DLD1 (cell line): ENCODE data around the gene LSM7.

Experiments used
- in situ Hi-C: cut with HindIII; loops from 2 replicates; pipeline ENCODE4 v1.10.0; 2017; ENCODE audit warnings: low sequenced_read_pairs

The LSM7 gene

DNA sequence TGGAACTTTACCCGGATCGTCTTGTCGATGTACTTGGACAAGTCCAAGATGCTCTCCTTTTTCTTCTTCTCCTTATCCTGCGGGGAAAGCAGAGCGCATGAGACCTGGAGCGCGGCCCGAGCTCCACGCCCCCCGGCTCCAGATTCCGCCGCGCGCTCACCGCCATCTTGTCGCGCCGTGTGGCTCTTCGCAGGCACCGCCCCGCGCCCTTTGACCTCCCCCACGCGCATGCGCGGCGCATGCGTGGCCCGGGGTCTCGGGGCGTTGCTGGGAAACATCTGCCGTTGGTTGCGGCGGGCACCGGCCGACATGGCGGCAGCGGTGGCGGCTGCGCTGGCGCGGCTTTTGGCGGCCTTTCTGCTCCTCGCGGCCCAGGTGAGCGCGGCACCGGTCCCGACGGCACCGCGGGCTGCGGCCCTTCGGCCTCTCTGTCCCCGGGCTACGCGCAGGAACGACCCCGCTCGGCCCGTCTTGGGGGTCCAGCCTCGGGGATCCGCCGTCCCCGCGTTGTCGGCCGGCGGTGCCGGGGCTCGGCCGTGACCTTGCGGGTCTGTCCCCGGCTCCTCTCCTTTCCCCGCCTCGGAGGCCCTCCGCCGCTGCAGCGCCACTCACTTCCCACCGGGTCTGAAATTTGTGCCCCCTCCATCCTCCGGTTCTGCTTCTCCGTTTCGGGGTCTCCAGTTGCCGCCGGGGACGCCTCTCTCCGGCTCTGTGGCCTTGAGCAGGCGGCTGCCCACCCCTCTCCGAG is at the start of gene LSM7, which contains the start of gene SPPL2B:
LSM7 (minus strand) TSS at position 186 of the 748 bp plus-strand sequence; CDS start at position 166, 20 bp downstream.
SPPL2B (plus strand) TSS at position 284 of the 748 bp plus-strand sequence; CDS start at position 310, 26 bp downstream.
- in situ Hi-C loops = no loop called here

DNA sequence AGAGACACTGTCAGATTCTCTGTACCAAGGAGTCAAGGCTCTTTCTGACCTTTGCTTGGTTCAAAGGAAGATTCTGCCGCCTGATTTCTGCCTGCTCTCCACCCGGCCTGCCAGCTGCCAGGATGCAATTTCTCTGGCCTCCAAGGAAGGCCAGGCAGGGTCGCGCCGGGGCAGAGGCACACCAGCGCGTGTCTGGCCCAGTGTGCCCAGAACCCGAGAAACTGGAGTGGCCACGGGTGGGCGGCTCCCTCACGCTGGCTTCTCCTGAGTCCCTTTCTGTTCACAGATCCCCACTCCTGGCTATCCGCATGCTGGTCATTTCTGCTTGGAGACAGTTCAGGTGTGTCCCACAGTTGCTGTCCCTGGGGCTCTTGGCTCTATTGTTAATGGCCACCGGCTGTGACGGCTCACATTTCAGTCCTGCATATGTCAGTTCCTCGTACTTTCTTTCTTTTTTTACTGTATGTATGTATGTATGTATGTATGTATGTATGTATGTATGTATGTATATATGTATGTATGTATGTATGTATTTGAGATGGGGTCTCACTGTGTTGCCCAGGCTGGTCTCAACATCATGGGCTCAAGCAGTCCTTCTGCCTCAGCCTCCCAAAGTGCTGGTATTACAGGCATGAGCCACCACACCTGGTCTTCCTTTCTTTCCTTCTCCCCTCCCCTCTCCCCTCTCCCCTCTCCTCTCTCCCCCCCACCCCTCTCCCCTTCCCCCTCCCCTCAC is 48.6 kb upstream of the LSM7 start:
- in situ Hi-C loops = no loop called here

DNA sequence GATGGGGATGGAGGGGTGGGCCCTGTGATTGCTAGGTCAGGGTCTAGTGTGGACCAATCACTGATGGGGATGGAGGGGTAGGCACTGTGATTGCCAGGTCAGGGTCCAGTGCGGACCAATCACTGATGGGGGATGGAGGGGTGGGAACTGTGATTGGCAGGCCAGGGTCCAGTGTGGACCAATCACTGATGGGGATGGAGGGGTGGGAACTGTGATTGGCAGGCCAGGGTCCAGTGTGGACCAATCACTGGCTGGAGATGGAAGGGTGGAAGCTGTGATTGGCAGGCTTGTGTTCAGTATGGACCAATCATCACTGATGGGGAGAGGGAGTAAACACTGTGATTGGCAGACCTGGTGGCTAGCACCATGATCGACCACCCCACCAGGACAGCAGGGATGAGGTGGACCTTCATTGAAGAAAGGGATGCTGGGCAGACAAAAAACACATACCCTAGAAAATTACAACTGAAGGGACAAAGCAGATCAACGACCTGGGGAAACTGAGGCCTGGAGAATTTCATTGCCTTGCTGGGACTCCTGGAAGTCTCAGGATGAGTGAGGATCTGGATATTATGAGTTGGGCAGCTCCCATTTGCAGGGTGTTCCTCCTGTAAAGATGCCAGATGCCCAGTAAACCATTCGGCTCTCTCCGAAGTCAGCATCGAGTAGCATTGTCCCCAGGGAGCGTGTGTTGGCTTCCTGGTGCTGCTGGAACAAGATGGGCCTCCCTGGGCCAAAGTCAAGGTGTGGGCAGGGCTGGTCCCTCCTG is 47.2 kb upstream of the LSM7 start:
- in situ Hi-C loops = no loop called here

DNA sequence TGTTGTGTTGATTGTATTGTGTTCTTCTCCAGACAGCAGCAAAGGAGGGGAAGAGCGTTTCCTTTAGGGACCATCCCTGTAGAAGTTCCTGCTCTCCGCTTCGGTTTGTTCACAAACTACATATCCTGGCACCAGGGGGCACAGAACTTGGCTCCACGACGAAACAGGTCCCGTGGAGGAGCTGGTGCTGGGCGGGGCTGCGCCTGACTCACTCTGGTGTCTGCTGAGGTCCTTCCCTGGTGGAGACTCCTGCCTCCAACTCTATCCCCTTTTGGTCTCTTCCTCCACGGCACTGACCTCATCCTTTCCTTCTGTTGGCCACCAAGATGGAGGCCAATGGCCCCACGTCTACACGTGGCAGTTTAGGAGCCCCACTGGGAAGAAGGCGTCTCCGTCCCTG is 46.4 kb upstream of the LSM7 start:
- in situ Hi-C loops = no loop called here

DNA sequence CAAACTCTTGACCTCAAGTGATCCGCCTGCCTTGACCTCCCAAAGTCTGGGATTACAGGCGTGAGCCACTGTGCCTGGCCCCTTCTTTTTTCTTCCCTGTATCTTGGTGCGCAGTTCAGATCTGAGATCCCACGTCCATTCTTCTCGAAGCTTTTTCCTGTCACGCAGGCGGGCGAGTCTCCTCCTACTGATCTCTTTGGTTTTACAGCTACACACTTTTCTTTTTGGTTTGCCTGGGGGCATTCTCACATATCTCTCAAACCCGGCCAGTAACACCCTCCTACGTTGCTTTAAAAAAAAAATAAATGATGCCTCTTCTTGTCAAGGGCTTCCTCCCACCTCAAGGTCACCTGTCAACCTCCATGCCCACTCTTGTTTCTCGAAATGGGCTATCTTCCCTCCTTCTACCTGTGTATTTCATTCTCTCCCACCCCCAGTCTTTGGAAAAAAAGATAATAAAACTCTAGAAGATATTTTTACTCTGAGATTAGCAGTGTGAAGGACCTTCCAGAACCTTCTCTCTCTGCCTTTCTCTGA is 43.8 kb upstream of the LSM7 start:
- in situ Hi-C loops = no loop called here

DNA sequence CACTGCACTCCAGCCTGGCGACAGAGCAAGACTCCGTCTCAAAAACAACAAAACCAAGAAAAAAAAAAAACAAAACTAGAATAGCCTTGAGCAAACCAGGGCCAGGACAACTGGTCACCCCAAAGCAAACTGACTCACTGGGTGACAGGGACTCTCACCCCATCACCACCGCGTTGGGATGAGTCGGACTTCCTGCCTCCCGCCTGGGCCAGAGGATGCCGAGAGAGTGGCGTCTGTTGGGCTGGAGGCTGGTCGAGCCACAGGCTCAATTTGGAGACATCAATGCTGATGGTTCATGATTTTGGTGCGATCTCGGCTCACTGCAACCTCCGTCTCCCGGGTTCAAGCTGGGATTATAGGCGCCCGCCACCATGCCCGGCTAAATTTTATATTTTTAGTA is 43.3 kb upstream of the LSM7 start:
- in situ Hi-C loops = no loop called here

DNA sequence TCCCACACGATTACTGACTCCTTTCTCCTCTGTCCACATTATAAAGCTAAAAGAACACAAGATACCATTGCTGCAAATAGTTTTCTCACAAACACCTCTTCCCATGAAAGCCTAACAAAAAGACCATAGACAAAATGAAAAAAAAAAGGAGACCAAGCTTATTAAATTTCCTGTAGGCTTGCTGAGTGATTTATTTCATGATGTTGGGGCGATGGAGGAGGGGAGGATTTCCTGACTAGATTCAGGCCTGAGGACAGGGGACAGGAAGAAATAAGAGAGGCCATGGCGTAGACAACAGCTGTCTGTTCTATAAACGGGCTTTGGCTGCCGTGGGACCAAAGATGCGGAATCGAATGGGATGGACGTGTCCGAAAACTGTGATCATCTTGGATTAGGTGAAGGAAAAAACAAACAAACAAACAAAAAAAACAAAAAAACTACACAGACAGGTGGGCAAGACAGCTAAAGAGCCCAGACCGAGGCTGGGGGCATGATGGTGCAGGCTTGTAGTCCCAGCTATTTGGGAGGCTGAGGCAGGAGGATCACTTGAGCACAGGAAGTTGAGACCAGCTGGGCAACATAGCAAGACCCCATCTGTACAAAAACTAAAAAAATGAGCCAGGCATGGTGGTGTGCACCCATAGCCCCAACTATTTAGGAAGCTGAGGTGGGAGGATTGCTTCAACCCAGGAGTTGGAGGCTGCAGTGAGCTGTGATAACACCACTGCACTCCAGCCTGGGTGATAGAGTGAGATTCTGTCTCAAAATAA is 37.0 kb upstream of the LSM7 start:
- in situ Hi-C loops = no loop called here

DNA sequence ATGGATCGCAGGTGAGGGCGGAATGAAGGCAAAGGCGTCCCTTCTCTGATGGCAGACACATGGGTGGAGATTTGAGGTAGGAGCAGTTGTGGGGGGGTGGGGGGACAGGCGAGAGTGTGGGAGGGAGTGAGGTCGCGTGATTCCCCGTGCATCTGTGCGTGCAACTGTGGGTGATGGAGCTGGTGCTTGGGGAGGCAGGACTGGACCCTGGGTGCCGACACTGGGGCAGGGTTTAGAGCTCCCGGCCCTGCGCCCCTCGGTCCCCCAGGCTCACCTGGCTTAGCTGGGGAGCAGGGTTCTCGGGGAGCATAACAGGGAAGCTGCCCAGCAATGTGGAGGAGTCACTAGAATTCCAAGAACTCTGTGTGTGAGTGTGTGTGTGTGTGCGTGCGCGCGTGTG is 35.0 kb upstream of the LSM7 start:
- in situ Hi-C loops = no loop called here

GRCh38 chr19:2362970-2363300 is 34.5 kb upstream of the LSM7 start:
- in situ Hi-C loops = no loop called here

- in situ Hi-C loops = no loop called here
Observed at GRCh38 chr19:2362046-2362969, 33.9 kb upstream of the LSM7 start.

DNA sequence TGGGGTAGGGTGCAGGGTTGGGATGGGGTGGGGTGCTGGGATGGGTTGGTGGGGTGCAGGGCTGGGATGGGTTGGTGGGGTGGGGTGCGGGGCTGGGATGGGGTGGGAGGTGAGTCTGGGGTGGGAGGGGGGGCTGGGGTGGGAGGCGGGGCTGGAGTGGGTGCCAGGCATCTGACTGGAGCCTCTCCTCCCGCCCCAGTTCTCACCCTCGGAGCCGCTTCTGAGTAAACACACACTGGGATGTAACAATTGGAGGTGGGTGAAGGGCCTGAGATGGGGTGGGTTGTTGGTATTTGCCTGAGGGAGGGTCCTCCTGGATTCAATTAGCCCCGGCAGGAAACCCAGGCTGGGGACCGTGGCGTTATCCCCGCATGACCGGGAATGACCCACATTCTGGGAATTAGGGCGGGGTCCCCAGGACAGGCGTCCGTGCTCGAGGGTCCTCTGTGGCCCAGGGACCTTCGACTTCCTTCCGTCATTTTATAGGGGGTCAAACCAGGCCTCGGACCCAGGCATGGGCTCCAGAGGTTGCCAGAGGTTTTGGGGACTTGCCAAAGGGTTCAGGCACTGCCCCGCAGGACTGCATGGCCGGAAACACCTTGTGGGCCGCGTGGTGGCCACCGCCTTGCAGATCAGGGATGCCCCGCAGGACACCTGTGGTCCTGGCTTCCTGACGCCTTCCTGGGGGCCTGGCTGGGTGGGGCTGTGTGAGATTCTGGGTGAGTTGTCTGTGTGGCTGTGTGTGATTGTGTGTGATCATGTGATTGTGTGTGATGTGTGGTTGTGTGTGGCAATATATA is 33.1 kb upstream of the LSM7 start:
- in situ Hi-C loops = no loop called here

GRCh38 chr19:2360833-2361232 is 32.4 kb upstream of the LSM7 start:
- in situ Hi-C loops = no loop called here

DNA sequence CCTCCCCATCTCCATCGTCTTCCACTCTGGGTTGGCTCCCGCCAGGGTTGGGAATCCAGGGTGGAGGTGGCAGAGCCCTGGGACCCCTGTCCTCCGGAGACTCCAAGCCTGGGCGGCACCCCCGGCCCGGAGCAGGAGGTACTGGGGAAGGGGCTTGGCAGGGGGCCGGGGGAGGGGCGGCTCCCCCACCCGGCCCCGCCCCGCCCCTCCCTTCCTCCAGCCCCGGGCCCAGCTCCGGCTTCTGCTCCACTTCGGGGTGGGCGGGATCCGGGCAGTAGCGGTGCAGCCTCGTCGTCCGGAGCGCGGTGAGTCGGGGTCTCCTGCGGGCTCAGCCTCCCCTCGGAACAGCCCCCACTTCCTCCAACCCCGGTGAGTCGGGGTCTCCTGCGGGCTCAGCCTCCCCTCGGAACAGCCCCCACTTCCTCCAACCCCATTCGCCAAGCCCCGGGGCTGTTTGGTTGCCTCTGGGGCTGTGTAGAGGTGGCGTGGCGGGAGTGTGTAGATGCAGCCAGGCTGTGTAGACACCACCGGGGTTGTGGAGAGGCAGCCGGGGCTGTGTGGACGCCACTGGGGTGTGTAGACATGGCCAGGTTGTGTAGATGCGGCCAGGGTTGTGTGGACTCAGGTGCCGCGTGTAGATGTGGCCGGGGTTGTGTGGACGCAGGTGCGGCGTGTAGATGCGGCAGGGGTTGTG is 31.8 kb upstream of the LSM7 start, which contains the start of gene TMPRSS9:
TMPRSS9 (plus strand) TSS at position 274 of the 694 bp plus-strand sequence. CDS start 29,521 bp downstream, outside the sequence.
- in situ Hi-C loops = no loop called here

DNA sequence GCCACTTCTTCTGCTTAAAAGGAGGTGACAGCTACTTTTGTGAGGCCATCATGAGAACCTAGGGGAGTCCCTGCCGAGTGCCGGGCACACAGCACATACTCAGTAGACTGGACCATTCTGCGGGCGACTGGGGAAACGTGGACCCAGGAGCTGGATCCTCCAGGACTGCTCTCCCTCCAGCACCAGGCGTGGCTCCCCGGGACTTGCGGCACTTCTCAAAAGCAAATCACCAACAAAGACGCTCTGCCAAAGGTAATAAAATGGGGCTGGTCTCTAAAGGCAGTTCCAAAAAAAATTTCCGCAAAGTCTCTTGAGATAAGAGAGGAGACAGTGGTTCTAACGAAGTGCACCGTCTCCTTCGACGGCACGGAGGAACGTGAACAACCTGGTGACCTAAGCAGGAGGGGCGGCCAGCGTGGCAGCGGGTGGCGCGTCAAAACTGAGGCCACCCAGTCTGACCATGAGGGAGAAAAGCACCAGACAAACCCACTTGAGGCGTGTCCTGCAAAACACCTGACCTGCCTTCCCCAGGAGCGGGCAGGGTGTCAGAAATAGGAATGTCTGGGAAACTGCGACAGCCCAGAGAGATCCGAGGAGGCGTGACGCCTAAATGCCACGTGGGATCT is 30.3 kb upstream of the LSM7 start:
- in situ Hi-C loops = no loop called here

GRCh38 chr19:2357279-2358206 is 29.2 kb upstream of the LSM7 start:
- in situ Hi-C loops = no loop called here

DNA sequence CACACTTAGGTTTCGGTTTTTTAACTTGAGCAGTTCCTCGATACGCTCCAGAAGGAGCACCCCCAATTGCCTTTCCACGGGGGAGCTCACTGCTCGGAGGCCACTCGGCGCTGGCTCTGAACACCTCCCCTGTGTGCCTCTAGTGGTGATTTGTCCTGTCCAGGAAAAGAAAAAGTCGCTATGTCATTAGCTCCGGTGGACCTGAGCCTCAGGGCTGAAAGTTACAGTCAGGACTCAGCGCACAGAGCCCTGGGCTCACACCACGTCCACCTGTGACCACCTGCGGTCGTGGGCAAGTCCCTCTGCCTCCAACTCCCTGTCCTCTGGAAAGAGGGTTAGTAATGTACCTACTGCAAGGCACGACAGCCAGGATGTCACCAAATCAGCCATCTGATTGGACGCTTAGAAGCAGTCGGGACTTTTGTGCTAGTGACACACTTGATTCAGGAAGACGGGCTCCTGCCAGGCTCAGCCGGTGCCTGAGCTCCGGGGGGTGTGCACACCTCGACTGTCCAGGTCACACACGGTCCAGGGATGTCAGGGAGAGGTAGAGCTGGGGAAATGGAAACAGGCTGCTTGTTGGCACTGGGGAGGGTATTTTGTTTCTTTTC is 27.8 kb upstream of the LSM7 start:
- in situ Hi-C loops = no loop called here
